NCI-H2171 (cell line): ENCODE measurements around the gene ZNF865.

Source experiments
- DNase-seq: peaks from one replicate; lab custom pipeline; 2025; lab: John Stamatoyannopoulos, UW

ZNF865 gene

DNA sequence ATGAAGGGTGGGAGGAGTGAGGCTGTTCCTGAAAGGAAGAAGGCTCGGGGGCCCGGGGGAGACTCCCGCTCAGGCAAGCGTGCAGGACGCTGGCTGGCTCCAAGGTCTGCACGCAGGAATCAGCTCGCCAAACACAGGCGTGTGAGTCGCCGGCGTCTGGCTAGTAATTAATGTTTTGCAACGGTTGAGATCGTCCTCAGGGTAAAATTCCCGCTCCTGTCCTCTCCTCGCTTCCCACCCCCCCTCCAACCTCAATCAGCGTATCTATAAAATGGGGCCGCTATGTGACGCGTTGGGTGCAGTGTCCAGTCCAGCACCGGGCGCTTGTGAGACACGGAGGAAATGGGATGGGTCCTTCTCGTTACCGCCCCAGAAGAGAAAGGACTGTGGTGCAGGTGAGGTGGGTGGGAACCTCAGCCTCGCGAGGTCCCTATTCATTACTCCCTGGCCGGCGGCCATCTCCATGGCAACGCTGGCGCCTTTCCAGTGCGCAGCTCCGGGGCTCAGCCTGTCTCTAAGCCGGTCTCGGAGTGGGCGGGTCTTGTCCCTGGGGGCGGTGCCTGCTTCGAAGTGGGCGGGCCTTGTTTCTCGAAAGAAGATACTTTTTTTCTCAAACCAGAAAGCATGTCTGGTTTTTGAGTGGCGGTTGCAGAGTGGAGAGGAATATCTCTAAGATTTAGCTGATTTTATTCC lies 18.3 kb upstream of the ZNF865 start:
- peak; percentile 85 for DNase-seq

DNA sequence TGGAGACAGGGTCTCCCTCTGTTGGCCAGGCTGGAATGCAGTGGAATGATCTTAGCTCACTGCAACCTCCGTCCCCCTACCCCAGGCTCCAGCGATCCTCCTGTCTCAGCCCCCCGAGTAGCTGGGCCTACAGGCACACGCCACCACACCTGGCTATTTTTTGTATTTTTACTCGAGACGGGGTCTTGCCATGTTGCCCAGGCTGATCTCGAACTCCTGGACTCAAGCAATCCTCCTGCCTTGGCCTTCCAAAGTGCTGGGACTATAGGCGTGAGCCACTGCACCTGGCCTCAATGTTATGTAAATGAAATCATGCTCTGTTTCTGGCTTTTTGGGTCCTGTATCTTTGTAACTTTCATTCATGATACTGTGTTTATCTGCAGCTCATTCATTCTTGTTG lies 16.7 kb upstream of the ZNF865 start:
- no peak for DNase-seq

DNA sequence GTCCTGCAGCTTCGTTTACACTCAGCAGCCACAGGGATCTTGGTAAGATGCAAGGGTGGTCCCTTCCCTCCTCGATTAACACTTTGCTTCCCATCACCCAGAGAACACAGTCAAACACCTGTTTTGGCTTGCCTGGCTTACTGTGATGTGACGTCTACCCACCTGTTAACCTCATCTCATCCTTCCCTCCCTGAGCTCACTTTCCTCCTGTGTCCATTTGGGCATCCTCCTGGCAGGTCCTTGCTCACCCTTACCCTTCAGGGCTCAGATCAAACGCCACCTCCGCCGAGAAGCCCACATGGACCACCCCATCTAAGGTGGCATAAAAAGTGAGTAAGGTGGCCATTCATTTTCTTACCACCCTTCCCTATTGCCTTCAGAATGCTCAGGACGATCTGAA lies 15.3 kb upstream of the ZNF865 start:
- DNase-seq: no peak

DNA sequence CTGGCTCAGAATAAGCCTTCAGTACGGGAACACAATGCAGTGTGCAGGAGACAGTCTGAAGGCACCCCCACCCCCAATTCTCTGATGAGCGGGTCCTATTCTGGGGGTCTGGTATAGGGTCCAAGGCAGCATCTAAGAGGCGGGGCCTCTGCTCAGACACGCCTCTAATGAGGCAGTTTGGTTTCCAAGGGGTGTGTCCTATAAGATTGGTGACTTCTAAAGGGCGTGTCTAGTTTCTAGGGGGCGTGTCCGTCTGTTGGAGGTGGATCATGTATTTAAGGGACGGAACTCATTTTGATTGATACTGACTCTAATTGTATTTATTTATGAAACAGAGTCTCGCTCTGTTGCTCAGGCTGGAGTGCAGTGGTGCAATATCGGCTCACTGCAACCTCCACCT lies 14.8 kb upstream of the ZNF865 start:
- no peak for DNase-seq

DNA sequence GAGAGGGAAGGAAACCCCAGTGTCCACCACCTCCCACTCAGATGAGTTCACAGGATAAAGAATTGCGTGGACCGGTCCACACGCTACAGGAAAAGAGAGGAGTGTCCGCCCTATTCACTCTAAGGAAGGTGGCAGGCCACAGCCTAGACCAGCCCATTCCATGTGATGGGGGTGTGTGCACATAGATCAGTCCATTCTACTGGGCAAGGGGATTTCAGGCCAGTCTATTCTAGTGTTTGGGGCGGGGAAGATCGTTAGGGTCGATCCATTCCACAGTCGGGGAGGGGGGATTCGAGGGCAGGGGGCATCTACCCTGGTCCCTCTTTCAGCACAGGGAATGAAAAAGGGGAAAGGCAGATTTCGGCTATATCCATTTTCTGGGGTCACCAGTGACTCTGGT lies 13.9 kb upstream of the ZNF865 start:
- no peak for DNase-seq

DNA sequence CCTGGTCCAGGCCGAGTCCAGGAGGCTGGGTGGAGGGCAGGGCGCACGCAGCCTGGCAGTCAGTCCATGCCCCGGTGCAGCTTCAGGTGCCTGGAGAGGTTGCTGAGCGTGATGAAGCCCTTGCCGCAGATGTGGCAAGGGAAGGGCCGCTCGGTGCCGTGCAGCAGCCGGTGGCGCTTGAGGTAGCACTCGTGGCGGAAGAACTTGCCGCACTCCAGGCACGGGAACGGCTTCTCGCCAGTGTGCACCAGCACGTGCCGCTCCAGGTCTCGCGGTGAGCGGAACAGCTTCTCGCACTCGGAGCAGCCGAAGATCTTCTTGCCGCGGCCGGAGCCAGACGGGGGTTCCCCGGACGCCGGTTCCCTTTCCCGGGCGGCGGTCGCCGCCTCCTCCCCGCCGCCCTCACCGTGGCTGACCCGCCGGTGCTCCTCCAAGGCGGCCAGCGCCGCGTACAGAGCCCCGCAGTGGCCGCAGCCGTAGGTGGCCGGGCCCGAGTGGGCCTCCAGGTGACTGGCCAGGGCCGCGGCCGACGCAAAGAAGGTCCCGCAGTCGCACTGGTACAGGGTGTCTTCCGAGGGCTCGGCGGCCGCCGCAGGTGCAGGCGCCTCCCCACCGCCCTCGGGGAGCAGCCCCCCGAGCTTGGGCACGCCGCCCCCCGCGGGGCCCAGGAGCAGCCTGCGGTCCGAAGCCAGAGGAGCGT lies 12.9 kb upstream of the ZNF865 start:
- no peak for DNase-seq

DNA sequence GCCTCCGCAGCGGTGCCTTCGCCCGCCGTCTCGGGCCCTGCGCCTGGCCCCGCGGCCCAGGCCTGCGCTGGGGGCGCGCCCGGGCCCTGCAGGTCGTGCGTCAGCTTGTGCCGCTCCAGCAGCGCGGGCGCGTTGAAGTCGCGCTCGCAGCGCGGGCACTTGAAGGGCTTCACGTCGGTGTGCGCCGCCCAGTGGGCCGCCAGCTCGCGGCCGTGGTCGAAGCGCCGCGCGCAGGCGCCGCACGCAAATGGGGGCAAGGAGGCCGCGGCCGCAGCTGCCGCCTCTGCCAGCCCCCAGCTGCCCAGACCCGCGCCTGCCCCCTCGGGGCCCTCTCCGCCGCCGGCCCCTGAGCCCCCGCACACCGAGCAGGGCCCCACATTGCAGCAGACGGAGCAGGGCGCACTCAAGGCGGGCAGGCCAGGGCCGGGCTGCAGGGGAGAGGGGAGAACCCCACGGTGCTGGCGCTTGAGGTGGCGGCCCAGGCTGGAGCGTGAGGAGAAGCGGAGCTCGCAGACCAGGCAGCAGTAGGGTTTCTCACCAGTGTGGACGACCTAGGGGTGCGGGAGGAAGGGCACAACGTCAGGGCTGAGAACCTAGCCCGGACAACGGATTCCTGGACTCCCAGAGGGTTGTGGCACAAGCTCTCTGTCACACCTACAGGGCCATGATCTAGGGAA lies 12.2 kb upstream of the ZNF865 start:
- DNase-seq: no peak

DNA sequence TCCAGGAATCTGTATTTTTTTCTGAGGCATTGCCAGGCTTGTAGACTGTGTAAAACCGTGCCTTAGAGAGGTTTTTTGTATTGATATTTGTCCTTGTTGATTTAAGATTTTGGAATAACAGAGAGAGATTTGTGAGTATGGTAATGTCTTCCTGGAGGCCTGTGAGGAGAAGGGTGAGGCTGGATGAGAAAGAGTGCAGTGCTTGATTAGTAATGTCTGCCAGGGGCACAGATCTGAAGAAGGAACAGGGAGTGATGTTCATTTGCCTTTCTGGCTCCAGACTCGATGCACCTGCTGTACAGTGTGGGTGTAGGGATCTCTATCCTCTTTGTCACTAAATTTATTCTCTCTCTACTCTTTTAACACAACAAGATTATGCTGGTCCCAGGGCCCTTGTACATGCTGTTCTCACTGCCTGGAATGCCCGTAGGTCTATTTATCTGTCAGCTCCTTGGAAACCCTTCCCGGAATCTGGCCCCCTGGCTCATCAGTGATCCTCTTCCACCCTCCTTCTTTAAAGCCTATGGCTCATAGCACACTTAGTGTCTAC lies 10.4 kb upstream of the ZNF865 start:
- no peak for DNase-seq

DNA sequence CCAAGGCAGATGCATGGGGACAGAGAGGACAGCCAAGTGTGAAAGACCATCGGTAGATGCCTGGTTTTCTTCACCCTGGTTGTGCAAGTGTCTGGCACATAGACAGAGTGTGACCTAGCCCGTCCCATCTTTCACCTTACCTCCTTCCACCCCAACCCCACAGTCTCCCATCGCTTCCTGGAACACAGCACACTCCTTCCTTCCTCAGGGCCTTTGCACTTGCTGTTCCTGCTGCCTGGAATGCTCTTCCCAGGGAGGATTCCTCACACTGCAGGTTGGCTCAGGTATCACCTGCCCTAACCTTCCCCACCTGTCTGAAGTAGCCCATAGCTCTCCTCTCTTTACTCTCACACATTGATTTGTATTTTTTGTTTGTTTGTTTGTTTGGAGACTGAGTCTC lies 9.1 kb upstream of the ZNF865 start:
- DNase-seq: no peak

DNA sequence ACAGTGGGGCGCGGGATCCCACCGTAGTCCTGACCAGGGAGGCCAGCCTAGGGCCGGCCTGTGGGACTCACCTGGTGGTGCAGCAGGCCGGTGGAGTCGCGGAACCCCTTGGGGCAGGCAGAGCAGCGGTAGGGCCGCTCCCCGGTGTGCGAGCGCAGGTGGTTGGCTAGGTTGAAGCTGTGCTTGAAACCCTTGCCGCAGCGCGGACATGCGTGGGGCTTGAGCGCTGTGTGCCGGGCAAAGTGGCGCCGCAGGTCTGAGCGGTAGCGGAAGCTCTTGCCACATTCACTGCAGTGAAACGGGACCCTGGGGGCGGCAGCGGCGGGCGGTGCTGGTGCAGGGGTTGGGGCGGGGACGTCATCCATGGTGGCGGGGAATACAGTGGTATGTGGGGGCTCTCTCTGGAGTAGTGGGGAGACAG lies 7.9 kb upstream of the ZNF865 start:
- no peak for DNase-seq

DNA sequence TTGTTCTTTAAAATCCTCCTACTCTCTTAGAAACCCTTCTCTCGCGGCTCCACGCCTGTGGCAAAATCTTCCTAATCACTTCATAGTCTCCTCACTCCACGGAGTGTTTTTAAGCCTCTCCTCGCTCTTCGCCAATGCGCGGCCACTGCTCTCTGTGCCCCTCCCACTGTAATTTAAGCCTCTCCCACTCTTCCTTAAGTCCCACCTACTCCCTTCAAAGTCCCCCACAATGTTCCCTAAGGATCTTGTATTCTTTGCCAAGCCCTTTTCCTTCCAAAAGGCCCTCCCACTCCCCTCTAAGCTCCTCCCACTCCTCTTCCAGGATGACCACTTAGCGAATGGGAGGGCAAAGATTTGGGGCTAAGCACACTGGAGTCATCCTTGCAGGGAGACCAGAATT lies 7.4 kb upstream of the ZNF865 start:
- DNase-seq: no peak

DNA sequence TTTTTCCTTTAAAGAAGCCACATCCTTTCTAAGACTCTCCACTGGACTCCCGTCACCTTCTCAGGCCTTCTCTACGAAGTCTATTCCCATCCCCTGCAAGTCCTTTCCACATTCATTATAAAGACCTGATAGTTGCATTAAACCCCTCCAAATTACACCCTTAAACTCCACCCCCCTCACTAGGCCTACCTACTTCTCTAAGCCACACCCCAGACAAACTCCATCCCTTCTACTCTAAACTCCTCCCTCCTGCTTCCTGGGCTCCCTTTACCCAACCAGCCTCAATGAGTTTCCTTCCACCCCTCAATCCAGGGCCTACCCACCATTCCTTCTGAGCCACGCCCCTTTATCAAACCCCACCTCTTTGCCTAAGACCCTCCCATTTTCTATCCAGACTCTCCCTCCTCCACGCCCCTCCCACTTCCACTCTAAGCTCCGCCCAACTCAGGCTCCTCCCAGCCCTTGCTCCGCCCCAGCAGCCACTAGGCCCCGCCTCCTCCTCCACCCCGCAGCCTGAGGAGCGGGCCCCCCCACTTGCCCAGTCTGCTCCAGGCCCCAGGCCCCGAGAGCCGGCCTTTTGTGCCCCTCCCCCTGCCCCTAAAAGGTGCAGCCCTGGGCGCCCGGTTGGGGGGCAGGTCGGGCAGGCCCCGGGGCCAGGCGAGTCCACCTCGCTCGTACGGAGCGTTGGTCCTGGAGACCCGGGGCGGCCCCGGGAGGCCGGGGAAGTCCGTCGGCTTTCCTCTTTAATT lies 6.6 kb upstream of the ZNF865 start:
- peak; percentile 81 for DNase-seq

DNA sequence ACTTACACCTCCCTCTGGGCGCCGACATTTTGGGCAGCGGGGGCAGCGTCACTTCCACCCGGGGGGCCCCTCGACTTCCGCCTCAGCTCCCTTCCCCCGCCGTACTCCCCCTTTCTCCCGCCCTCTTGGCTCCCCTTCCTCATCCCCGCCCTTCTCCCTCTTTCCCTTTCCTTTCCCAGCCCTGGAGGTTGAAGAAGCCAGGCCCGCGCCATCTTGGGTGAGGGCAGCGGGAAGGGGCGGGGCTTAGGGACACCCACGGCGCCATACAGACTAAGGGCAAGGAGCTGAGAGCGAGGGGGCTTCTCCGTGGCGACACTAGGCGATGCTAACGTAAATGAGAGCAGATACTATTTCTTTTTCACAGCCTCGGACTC lies 6.0 kb upstream of the ZNF865 start, which contains the start of gene FIZ1:
TSS of gene FIZ1 (minus strand) at position 50 of the 374 bp plus-strand sequence. CDS start 1,652 bp downstream, outside the sequence.
- DNase-seq: peak; percentile 99

DNA sequence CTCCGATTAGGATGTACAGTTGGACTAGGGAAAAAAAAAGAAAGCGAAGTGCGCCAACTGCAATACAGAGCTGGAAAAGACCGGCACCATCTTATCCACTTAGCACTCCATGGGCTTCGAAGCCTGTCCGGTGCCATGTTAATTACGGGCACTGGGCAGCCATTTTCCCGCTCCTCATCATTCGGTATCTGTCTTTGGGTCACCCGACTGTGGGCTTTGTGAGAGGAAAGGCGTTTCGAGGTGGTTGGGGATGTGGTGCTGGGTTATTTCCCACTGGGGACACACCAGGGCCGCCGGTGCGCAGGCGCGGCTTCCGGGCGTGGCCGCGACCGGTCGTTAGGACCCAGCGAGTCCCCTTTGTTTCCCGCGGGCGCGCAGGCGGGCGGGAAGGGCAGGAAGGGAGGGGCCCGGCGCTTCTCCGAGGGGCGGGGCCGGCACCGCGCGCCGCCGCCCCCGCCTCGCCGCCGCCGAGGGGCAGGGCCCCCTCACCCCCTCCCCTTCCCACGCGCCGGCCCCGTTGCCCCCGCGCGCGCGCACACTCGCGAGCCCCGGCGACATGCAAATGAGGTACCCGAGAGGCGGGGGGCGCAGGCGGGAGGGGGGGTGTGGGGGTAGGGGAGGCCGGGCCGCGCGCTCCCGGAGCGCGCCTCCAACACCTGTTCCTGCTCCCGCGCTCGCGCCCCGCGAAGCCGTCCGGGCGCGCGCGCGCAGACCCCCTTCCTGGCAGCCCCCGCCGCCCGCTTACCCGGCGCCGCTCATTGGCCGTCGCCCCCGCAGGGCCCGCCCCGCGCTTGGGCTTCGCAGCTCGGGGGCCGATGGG lies 5.4 kb upstream of the ZNF865 start, which contains the start of gene ZNF524:
TSS of gene ZNF524 (plus strand) at position 447 of the 820 bp plus-strand sequence. CDS start 1,825 bp downstream, outside the sequence.
- peak; percentile 91 for DNase-seq

DNA sequence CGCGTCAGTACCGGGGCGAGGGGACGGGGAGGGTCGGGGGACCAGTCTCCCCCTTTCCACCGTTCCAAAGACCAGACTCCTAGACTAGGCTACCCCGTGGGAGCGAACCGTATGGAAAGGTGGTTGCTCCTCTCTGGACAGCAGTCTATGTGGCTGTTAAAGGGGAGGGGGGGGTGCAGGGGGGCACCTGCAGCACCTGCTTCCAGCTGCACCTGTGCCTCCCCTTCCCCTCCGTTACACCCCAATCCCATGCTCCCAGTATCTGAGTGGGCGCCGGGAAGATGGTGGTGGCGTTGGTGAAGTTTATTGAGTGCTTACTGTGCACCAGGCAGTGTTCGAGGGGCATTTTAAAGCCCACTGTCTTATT lies 4.8 kb upstream of the ZNF865 start:
- DNase-seq: no peak

DNA sequence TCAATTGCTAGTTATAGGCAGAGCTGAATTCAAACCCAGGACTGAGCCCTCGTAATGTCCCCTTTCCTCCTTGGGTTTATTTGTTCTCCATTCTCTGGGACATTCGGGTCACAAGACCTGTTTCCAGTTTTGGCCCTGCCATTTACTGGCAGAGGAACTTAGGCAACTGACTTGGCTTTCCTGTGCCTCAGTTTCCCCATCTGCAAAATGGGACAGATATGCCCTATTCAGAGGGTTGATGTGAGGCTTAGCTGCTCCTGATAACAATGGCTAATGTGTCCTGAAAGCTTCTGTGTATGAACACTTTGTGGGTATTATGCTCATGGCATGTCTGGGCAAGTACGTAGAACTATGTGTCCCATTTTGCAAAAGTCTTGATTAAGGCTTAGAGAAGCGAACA lies 4.4 kb upstream of the ZNF865 start:
- DNase-seq: no peak

DNA sequence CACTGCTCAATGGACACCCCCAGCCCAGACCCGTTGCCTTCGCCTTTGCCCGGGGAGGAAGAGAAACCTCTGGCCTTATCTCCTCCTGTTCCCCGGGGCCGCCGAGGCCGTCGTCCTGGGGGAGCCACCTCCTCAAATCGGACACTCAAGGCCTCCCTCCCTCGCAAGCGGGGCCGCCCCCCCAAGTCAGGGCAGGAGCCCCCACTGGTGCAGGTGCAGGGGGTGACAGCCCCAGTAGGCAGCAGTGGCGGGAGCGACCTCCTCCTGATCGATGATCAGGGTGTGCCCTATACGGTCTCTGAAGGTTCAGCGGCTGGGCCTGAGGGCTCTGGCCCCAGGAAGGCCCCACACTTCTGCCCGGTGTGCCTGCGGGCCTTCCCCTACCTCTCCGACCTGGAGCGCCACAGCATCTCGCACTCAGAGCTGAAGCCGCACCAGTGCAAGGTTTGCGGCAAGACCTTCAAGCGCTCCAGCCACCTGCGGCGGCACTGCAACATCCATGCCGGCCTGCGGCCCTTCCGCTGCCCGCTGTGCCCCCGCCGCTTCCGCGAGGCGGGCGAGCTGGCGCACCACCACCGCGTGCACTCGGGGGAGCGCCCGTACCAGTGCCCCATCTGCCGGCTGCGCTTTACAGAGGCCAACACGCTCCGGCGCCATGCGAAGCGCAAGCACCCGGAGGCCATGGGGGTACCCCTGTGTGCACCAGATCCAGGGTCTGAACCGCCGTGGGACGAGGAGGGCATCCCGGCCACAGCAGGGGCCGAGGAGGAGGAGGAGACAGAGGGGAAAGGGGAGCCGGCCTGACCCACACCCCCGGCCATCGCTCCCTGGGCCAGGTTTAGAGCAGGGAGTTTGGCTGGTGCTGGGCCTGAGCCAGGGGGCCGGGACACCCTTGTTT lies 3.1 kb upstream of the ZNF865 start:
- DNase-seq: no peak

DNA sequence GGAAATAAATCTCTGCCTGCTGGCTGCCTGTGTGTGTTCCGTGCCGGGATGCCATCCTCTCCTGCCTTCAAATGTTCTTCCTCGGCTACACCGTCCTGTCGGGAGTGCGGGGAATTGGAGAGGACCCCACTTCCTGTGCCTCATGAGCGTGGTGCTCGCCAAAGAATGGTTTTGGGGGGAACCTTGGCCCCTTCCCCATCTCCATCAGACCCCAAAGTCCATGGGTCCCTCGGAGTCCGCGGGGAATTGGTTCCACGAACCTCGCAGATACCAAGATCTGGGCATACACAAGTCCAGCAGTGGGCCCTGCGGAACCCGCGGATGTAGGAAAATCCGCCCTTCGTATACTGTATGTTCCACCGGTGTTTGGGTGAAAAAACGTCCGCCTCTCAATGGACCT lies 2.3 kb upstream of the ZNF865 start:
- DNase-seq: no peak

DNA sequence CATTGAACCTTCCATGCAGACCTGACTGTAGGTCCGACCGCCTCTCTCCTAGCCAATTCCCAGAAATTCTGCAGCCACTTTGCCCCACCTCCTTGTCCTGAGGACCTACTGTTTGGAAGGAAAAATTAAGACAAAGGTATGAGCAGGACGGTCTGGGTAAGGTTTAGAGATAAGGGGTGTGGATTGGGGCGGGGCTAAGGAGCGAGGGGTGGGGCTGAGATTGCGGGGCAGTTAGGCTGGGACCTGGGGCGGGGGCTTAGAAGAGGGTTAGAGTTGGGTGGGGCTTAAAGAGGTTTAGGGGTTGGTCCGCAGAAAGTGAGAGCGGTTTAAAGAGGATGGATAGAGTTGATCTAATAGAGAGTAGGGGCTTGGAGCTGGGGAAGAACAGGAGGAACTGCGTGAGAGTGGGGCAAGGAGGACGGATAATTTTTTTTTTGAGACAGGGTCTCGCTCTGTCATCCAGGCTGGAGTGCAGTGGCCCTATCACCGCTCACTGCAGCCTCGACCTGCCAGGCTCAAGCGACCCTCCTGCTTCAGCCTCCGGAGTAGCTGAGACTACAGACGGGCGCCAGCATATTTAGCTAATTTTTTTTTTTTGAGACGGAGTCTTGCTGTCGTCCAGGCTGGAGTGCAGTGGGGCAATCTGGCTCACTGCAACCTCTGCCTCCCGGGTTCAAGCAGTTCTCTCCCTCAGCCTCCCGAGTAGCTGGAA lies 1.7 kb upstream of the ZNF865 start:
- no peak for DNase-seq
